Fibroblast of skin of left biceps (primary cell): ENCODE data around the gene RANBP3.
"Not testable (repeated sequence)": the region's sequence is repeated elsewhere in the genome, so short reads cannot be mapped to it uniquely, and the experiment has no call there.

Experiments
- DNase-seq, 2 experiments: peaks; one replicate each; pipeline ENCODE4 v3.0.0-alpha.2; 2013; ENCODE audit warnings: low read depth in 2 of 2

RANBP3 gene

DNA sequence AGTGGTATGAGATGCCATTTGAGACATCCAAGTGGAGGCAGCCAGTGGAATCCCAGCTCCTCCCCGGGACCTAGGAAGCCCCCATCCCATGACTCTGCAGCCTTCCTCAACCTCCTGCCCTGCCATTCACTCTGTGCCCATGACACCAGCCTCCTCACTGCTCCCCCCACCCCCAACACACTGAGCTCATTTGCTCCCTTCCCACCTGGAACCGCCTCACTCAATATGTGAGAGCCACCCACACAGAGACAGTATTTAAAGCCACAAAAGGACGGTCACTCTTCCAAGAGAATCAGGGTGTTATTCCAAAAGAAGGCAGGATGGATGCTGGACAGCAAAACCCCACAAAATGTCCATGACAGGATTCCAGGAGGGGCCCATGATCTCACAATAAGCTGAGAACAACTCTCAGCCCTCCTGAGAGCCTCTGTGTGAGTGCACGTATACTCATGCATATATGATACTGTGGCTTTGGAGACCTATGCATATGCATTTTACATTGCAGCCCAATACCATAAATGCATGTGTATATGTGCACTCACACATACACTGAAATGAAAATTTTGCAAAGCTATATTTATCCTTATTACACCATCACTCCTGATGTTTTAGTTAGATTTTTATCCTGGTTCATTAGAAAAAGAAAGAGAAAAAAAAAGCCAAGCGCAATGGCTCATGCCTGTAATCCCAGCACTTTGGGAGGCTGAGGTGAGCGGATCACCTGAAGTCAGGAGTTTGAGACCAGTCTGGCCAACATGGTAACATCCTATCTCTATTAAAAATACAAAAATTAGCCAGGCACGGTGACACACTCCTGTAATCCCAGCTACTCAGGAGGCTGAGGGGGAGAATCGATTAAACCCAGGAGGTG, 10.8 kb upstream of the RANBP3 start:
- no peak for DNase-seq

DNA sequence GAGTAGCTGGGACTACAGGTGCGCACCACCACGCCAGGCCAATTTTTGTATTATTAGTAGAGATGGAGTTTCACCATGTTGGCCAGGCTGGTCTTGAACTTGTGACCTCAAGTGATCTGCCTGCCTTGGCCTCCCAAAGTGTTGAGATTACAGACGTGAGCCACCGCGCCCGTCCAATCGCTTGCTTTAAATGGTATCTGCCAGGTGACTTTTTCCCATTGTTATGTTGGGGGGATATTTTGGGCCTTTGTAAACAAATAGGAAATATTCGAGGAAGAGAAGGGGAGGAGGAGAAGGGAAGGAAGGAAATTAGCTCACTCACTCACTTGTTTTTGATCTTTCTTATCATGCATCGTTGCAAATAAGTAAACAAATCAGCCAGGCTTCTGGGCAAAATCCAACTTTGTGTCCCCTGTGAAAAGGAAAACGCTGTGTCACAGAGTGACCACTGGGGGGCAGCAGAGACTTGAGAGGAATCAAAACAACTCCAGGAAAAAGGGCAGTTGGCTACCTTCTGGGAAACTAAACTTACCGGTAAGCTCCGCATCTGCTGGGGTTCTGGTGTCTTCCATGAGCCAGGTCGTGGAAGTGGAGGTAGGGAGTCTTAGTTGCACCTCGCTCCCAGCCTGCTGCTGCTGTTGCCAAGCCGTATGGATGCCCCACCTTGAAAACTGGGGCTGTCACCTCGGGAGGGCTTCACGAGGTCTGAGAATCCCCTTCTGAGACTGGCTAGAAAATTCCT, 9.3 kb upstream of the RANBP3 start:
- DNase-seq = peak; percentile 28 to 36

DNA sequence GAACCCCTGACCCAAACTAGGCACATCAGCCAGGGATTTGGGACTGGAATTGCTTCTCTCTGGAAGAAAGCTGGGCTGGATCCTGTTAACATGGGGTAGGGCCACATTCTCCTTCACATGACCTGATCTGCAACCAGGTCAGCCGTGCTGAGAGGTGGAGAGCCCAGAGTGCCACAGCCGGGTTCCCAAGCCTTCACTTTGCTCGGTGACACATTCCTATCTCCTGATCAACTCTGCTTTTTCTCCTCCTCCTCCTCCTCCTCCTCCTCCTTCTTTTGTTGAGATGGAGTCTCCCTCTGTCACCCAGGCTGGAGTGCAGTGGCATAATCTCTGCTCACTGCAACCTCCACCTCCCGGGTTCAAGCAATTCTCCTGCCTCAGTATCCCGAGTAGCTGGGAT, 7.9 kb upstream of the RANBP3 start:
- DNase-seq = not testable (repeated sequence)

DNA sequence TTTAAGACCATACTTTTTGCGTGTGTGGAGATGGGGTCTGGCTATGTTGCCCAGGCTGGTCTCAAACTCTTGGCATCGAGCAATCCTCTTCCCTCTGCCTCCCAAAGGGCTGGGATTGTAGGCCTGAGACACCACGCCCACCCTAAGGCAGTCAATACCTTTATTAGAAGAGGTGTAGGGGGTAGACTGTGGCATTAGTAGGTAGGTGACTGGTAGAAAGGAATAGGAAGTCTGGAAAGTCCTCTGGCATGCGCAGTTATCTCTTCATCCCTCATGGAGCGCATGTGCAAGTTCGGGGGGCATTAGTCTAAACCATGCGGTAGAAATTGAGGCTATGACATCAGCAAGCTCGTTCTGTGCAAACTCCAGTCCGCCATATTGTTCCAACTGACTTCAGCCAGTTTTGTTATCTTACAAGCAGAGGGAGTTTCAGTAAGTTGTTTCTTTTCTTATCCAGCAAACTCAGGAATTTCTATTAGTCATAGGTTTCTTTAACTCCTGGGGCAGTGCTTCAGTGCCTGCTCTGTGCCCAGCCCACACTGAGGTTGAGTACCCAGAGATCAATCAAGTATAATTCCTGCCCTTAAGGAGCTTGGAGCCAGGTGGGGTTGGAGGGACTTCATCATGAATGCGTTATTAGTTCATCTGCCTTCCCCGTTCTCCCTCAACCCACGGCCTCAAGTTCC, 7.3 kb upstream of the RANBP3 start:
- DNase-seq = no peak

DNA sequence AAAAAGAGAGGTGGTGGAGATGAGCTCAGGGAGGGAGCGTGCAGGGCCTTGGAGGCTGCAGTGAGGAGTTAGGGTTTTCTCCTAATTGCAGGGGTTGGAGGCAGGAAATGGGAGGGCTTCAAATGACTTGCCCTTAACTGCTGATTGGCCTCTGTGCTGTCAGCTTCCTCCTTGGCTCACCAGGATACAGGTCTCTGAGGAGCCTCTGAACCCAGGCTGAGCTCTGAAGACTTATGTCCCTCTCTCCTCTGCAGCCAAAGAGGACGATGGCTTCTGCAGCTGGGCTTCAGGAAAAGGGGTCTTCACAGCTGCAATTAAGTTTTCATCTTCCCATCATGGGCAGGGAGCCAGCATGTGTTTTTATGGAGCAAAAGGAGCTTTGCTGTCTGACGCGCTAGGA, 6.7 kb upstream of the RANBP3 start:
- DNase-seq = no peak

DNA sequence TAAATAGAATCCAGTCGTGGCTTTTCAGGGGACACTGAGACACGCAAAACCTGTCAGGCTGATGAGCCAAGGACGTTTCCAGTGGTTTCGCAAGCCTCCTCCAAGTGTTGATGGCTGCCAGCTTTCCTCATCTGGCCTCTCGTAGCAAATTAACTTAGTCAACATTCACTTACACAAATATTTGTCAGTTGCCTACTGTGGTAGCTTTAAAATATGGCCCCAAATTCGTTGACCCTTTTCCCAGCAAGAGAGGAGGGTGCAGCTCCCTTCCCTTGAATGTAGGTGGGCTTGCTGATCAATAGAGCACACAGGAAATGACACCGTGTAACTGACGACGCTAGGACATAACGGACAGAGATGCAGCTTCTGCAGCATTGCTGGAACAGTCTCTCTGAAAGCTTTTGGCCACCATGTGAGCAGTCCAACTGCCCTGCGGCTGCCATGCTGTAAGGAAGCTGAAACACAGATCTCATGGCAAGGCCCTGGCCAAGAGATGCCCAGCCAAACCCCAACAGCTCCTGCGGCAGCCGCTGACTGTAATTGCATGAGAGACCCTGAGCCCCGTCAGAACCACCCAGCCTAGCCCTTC, 5.5 kb upstream of the RANBP3 start:
- no peak for DNase-seq

DNA sequence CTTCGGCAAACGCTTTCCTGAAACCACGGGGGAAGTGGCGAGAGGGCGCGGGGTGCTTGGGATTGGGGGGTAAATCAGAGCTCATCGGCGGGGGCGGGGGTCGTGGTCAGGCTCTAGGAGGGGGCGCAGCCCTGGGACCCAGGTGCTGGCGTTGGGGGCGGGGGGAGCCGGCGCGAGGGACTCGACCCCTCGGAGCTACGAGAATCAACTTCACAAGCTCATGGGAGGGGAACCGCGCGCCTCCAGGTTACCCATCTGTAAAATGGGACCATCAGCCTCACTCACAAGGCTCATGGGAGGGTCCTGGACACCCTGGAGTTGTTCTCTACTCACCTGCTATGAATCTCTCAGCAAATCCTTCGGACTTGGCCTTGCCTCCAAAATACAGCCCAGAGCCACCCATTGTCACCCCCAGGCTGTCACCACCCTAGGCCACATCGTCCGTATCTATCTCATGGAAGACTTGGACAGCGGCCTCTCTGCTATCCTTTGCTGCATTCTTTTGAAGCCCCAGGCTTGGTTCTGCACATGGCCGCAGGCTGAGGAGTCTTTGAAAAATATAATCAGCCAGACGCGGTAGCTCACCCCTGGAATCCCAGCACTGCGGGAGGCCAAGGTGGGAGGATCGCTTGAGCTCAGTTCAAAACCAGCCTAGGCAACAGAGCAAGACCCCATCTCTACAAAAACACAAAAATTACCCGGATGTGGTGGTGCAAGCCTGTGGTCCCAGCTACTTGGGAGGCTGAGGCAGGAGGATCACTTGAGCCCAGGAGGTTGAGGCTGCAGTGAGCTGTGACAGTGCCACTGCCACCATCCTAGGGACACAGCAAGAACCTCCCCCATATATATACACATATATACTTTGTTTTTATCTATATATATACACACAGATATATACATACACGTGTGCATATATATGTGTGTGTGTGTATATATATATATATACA, 939 bp upstream of the RANBP3 start:
- no peak for DNase-seq

DNA sequence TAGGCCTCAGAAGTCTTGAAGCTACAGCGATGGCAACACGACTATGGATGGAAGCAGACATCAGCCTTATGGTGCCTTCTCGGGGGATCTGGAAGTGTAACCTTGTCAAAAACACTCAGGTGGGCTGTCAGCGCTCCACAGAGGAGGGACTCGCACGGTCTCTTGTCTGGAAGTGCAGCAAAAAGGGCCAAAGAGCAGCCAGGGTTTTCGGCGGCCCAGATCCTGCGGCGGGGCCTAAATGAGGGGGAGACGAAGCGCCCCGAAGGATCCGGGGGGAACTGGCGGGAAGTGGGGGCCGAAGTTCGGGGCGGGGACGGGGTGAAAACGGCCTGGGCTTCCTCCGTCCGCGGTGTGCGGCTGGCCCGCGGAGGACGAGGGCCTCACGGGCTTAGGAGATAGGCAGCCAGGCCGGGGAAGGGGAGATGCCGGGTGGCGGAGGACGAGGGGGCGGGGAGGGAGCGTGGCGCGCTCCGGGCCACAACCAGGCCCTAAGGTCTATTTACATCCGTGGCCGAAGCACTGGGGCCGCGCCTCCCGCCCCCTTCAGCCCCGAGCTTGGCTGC, 637 bp downstream of the RANBP3 start:
- no peak for DNase-seq

DNA sequence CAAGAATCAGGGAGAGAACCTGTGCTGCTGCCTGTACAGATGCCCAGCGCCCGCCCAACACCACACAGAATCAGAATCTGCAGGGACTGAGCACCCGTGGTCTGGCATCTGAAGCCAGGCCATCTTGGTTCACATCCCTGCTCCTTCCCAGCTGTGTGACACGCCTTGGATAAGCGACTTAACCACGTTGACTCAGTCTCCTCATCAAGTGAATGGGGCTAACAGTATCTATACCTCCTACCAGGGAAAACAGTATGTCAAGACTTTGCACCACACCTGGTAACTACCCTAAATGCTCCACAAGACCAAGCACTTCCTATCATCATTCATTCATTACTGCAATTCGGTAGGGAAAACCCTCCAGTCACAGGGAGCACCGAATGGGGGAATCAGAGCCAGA, 1.2 kb downstream of the RANBP3 start:
- DNase-seq = no peak

DNA sequence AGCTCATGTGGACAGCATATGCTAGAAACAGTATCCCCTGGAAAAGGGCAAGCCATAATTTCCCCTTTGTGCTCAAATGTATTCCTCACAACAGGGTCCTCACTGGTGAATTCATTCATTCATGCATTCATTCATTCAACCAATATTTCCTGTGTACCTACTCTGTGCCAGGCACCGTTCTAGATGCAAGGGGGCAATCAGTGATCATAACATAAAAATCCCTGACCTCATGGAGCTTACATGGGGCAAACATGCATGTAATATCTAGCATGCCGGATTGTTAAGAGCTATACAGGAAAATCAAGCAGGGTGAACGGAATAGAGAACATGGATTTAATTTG, 2.6 kb downstream of the RANBP3 start:
- DNase-seq = no peak

DNA sequence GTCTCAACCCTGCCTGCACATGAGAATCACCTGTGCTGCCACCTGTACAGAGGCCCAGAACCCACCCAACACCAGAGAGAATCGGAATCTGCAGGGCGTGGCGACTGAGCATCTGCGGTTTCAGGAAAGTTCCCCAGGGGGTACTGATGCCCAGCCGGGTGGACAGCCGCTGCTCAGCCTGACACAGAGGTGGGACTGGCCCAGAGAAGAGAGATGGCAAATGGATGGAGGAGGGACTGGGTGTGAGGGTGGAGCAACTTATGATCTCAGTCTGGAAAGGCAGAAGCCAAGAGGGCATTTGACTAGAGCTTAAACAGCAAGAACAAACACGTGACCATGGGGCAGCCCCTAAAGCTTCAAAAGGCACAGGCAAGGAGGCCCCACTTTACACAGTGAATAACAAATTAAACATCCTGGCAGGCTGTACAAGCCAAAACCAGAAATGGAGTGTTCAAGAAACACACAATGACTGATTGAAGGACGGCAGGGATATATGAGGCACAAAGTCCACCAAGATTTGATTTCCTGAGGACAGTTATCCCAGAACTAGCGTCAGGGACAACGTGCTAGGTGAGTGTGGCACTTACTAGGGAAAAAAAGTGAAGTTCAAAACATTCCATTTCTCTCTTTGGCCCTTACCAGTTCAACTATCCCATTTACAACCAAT, 3.1 kb downstream of the RANBP3 start:
- no peak for DNase-seq

DNA sequence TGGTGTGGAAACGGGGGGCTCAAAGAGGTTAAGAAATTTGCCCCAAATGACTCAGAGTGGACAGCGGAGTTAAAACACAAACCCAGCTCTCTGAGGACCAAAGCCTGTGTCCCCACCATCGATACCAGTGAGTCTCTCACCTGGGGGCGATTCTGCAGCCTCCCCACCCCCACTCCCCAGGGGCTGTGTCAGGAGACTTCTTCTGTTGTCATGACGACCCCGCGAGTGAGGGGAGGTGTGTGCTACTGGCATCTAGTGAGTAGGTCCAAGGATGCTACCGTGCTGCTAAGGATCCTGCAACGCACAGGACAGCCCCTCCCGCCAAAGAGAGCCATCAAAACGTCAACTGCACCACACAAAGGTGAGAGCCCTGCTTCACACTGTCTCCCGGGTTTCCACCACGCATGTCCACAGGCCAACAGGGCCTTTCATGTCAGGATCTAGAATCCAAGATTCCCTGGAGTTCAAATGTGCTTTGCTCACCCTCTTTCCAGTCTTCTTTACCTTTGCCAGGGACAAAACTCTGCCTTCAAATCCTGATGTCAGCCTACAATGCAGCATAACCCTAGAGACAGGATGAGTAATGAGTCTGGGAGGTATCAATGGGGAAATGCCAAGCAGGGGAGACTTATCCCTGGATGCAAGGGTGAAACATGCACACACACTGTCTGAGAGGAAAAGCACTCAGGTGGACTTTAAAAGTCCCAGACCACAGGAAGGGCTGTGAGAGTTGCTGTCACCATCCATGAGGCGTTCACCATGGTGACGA, 3.9 kb downstream of the RANBP3 start:
- no peak for DNase-seq

DNA sequence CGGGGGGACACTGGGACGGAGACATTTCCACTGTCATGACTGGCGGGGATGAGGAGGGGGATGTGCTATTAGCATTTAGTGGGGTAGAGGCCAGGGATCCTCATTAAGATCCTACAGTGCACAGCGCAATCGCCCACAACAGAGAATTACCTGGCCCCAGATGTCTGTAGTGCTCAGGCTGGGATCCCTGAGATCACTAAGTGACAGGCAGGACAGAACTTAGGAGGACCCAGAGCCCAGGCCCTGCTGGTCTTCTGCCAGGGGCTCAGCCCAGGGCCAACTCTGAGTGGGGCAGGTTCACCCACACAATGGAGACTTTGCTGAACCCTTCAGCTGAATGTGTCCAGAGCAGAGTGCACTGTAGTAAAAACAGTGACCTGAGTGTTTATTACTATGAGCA, 4.6 kb downstream of the RANBP3 start:
- DNase-seq = no peak

DNA sequence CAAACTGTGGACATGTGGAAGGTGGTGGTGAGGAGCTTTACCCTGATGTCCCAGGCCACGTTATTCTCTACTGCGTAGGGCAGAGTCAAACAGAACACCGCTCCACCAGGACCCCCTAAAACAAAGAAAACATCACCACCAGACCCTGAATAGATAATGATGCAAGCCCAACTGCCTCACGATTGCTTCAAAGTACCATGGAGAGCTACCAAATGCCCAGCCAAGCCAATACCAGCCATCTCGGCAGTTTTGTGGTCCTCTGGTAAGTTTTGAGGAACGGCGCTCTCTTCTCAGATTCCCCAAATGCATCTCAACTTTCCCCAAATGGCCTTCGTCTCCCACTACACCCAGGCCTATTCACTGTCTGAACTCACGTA, 5.6 kb downstream of the RANBP3 start:
- no peak for DNase-seq

DNA sequence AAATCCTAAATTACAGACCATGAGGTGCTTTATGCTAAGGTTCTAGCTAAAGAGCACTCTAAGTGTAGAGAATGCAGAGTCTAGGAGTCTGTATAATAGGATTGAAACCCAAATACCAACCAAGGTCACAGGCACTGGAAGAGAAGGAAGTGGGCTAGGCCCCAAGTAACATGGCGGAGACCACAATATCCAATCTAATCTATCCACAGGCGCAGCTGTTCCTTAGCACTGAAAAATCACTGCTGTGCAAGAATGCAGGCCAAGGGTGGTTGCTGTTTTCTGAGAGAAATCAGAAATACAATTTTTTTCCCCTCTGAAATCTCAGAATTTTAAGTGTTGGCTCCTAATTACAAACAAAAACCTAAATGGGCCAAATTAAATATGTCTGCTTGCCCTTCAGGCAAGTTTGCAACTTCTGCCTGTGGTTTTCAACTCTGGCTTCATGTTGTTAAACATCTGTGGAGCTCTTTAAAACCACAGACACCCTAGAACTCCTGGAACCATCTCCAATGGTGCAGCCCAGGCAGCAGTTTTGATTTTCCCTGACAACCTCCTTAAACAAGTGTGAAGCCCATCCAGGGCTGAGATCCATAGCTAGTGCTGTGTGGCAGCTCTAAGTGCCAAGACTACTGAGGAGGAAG, 6.1 kb downstream of the RANBP3 start:
- DNase-seq = no peak

DNA sequence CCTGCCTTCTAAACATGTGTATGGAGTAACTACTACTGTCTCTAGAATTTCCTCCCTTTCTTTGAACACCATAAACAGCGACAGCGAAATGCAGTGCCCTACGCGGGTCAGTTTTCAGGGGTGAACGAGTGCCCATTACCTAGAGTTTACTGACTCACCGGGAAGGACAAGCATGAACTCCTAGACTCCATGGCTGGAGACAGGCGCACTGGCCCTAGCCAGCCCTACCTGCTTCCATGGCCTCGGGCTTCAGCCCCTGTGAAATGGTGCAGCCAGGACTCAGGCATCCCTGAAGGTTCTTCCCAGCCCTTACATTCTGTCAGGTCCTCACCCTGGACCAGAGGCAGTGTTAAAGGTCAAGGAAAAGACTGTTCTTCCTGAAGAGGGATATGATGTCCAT, 8.5 kb downstream of the RANBP3 start:
- no peak for DNase-seq

DNA sequence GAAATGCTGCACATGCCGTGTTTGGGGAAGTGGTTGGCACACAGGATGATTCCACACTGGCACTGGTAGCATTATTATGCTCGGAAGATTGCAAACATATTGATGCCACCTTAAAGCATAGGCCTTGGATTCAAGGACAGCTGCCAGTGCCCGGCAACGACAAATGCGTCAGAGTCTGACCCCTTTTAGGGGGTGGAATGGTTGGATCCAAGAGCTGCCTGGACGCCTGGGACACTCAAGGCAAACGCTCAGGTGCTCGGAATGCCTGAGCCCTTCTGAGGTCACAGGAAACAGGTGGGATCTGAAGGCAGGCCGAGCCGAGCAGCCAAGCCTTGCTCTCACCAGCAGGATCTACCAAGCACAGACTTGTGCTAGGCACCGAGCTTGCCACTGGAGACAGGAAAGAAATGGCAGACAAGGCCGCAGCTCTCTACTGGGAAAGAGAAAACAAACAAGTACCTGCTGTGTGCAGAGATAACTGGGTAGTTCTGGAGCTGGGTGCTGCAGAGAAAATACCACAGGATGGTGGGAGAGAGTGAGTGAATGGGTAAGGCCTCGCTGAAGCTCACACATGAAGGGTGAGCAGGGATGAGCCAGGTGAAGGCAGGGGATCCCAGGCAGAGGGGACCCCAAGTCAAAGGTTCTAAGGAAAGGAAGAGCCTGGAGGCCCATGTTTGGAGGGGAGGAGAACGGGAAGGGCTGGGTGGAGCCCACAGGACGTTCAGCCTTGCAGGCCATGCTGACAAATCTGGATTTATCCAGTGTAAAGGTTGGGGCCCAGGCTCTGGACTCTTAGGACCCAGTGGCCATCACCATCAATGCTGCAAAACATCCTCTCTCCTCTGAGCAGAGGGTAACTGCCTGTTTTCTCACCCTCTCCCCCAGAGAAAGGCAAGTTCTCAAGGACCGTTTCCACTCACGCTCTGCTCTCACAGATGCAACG, 9.2 kb downstream of the RANBP3 start:
- DNase-seq = no peak

DNA sequence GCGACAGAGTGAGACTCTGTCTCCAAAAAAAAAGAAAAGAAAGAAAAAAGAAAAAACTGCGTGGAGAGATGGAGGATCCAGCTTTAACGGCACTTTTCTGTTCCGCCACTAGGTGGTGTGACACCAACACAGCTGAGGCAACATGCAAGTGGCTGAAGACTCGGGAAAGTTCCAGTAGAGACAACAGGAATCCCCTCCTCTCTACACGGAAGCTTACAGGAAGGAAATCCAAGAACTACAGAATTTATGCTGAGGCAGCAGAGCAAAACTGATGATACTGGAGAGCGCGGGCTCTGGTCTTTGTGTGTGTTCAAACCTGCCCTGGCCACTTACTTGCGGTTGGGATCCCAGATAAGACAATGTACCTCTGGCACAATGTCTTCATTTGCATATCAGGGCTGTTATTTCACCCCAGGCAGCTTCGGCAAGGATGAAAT, 9.9 kb downstream of the RANBP3 start:
- DNase-seq = peak; percentile 37 to 39
